BJ (cell line): ENCODE data around the gene GNG4. TPM values are rescaled to one million over a fixed set of nuclear protein-coding genes. Genes with fewer than 3 reads are reported as not detected.

ENCODE experiments used
- CTCF ChIA-PET: fragments of 350-600 bp; formaldehyde crosslinking; extraction: SDS; loops from one replicate; lab custom pipeline; 2021; ENCODE audit warnings: antibody characterized with exemption, inconsistent platforms; lab: Yijun Ruan, JAX
- POLR2A ChIA-PET: fragments of 300-600 bp; sonication (Branson Sonifier 250); formaldehyde crosslinking; extraction: SDS; loops from one replicate; lab custom pipeline; 2021; ENCODE audit warnings: antibody characterized with exemption; lab: Charles Lee
- DNase-seq: peaks from one replicate; pipeline ENCODE4 v3.0.0-alpha.2; 2011; ENCODE audit warnings: low read depth
- H3K27me3 ChIP-seq: 2 replicates; pipeline ENCODE4 v1.6.0; 2011; ENCODE audit warnings: low read length; ENCODE audit not compliant: control insufficient read depth, insufficient read depth
- H3K36me3 ChIP-seq: 2 replicates; pipeline ENCODE4 v1.5.1; 2011; ENCODE audit warnings: low read length; ENCODE audit not compliant: control insufficient read depth, insufficient read depth
- H3K4me3 ChIP-seq: 2 replicates; pipeline ENCODE4 v1.5.1; 2011; ENCODE audit warnings: low read depth, mild to moderate bottlenecking, control low read depth, low read length
- polyA plus RNA-seq: library from polyadenylated mRNA; depleted of rRNA; stranded (reverse); fragments of >200 nt; gene quantifications from 2 replicates; pipeline ENCODE4 v1.2.3, GENCODE V29; 2011
- TF ChIP-seq, protein P1 (sequence below): IDR thresholded peaks from 2 replicates; pipeline ENCODE4 v1.5.1; 2011; ENCODE audit warnings: low read depth, mild to moderate bottlenecking, control low read depth, inconsistent platforms, low read length, moderate library complexity; ENCODE audit not compliant: insufficient read depth

Gene GNG4
- polyA plus RNA-seq, 1 experiment, result 0.09 TPM

DNA sequence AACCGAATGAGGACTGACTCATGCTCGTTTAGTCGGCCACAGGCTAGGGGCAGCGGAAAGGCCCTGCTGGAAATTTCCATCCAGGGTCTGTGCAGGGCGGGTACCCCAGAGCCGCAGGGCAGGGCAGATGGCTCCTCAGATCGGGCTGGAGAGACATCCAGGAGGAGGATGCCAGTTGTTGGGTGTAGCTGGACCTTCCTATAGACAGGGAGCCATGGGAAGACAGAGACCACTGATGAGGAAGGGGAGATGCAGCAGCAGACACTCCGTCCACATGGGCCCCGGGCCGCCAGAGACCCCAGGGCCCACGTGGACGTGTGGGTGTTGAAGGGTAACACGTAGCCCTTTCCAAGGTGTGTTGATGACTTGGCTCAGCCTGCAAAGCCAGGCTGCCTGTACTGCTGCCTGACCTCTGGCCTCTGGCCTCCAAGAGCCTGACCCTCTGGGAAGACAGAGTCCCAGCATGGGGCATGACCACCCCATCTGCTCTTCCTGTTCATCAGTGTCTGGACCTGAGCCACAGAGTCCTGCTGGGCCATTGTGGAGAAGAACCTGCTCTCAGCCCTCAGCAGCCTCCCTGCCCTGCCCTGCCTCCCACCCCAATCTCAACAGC, 4.8 kb downstream of the GNG4 start:
- CTCF ChIA-PET, result no interaction called here
- POLR2A ChIA-PET, result no interaction called here

DNA sequence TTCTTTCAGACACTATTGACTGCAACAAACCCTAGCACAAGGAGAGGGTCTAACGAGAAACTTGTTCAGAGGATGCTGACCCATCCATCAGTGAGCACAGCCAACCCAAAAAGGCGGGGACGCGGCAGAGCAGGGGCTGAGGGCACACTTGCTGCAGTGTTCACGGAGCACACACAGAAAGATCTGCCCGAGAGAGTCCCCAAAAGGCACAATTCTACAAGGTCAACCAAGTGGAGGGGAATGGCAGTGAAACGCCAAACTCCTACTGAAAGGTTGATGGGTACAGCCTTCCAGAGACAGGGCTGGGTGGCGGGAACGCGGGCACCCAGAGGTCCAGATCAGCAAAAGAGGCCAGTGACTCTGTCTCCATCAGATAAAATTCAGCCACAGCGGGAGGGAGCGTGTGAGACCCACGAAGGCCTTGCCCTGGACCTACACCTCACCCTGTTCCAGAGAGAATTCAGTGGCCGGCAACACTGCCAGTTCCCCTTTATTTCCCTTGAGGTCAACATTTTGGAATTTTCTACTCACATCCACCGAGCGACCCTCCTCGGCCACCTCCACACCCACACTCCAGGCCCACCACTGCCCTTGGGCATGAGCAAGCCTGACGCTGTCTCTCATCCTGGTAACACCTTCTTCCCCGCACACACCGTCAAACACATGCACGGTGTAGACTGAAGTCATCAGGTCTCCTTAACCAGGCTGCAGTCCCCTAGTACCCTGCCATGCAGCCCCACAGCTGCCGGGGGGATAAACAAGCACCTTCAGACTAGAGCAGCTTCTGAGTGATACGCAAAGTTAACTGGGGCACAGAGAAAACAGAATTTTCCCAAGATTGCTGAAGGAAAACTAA, 5.5 kb downstream of the GNG4 start:
- TF ChIP-seq, protein P1, sequence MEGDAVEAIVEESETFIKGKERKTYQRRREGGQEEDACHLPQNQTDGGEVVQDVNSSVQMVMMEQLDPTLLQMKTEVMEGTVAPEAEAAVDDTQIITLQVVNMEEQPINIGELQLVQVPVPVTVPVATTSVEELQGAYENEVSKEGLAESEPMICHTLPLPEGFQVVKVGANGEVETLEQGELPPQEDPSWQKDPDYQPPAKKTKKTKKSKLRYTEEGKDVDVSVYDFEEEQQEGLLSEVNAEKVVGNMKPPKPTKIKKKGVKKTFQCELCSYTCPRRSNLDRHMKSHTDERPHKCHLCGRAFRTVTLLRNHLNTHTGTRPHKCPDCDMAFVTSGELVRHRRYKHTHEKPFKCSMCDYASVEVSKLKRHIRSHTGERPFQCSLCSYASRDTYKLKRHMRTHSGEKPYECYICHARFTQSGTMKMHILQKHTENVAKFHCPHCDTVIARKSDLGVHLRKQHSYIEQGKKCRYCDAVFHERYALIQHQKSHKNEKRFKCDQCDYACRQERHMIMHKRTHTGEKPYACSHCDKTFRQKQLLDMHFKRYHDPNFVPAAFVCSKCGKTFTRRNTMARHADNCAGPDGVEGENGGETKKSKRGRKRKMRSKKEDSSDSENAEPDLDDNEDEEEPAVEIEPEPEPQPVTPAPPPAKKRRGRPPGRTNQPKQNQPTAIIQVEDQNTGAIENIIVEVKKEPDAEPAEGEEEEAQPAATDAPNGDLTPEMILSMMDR, result no peak

More for the DNA sequence above, 4.8 kb downstream of the GNG4 start:
- TF ChIP-seq, protein P1, result no peak
- peaks cover 9% of the 10 kb centered on the region for H3K27me3 ChIP-seq
- H3K36me3 ChIP-seq, result no peaks in the 10 kb centered on the region
- no peak for DNase-seq
- H3K4me3 ChIP-seq, result no peak overlapping the region

DNA sequence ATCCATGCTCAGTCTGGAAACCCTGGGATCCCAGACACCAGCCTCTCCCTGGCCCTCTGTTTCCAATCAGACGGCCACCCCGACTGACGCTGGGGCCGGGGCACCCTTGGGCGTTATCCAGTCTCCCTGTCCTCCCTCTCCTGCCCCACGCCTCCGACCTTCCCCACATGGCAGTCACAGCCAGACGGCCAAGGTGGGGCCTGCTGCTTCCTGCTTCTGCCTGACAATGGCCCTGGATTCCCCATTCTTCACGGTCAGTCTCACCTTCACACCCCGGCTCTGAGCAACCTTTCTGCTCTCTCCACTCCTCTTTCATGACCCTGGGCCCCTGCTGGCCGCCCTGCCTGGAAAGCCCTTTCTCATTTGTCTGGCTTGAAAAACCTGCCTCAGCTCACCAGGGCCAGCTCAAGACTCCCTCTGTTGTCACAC, 6.6 kb downstream of the GNG4 start:
- ChIA-PET CTCF (no interaction called here), POLR2A (no interaction called here)
- Histone ChIP-seq H3K27me3 (peaks cover 6% of the 10 kb centered on the region), H3K4me3 (no peak overlapping the region), H3K36me3 (no peaks in the 10 kb centered on the region)
- no peak for DNase-seq
- TF ChIP-seq, protein P1, result no peak

More for the DNA sequence above, 5.5 kb downstream of the GNG4 start:
- Histone ChIP-seq H3K36me3 (no peaks in the 10 kb centered on the region), H3K27me3 (peaks cover 10% of the 10 kb centered on the region), H3K4me3 (no peak overlapping the region)
- POLR2A ChIA-PET, result no interaction called here
- no peak for DNase-seq
- CTCF ChIA-PET, result no interaction called here

DNA sequence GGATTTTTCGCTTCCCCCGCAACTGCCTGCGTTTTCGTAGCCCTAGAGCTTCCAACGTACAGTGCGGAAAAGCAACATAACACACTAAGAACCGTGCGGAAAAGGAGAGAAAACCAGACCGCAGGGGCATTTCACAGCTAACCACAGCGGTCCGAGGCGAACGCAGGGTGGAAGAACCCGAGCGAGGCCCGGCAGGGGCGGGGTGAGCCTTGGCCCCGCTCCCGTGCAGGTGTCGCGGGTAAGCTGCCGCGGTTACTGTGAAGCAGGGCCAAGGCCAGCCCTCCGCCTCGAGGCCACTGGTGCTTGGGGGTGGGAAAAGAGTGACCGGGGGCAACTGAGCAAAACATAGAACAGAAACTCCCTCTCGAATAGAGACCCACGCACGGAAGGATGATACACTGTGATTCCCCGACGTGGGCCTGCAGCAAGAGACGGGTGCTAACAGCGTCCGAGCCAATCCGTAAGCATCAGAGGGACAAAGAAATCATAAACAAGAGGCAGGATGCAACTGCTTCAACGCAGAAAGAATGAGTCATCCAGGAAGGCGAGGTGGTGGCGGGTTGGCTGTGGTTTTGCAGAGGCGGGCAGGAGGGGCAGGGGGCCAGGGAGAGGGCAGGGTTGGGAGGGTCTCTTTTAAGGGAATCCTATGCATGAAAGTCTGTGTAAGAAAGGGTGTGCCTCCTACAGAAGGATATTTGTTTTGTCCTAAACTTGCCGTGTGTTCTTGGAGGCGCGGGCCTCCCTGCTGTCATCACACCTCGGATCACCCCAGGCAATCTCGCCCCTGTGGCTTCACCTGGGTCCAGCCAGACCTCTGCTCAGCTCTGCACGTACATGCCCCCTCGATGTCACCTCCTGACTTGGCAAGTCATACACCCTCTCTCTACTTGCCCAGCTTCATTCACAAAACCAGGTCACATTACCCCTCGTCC, 7.3 kb downstream of the GNG4 start:
- Histone ChIP-seq H3K27me3 (peaks cover 6% of the 10 kb centered on the region), H3K36me3 (no peaks in the 10 kb centered on the region), H3K4me3 (no peak overlapping the region)
- TF ChIP-seq, protein P1, result no peak
- CTCF ChIA-PET, result no interaction called here
- POLR2A ChIA-PET, result no interaction called here
- no peak for DNase-seq
